OCI-LY1 (cell line): ENCODE results near the gene PRMT3.

Experiments
- EZH2 ChIP-seq: fragments of 200-600 bp; sonication (generic), shearing (Covaris generic); IDR thresholded peaks from 2 replicates; pipeline ENCODE4 v1.8.0; 2017; ENCODE audit warnings: borderline replicate concordance, mixed run types, mild to moderate bottlenecking, antibody characterized with exemption, low read length, moderate library complexity, mixed read lengths
- TF ChIP-seq, protein P1 (sequence below): fragments of 200-600 bp; sonication (generic), shearing (Covaris generic); IDR thresholded peaks from 2 replicates; pipeline ENCODE4 v1.5.1; 2017; ENCODE audit warnings: mild to moderate bottlenecking, antibody characterized with exemption, low read length, moderate library complexity, mixed read lengths

DNA sequence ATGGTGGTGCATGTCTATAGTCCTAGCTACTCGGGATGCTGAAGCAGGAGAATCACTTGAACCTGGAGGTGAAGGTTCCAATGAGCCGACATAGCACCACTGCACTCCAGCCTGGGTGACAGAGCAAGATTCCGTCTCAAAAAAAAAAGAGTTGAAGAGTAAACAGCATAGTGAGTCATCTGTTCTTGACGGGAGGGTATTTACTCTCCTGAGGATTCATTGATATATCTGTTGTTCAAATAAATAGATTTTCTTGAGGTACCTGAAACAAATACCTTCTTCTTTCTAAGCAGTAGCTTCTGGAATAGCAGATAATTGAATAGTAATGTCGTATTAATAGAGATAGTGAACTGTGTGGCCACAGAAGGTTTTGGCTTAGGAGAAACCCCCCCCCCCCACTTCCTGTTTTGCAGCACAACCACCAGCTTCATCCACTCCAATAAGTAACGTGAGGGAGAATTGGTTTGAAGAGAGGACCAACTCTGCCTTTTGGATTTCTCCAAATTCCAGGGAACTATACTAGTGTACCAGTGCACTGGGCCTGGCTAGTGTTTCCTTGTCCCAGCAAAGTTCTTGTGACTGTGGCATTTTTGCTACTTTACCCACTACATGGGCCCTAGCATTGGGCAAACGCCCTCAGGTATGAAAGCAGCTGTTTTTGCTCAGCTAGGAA lies 90.0 kb downstream of the PRMT3 start:
- TF ChIP-seq, protein P1, sequence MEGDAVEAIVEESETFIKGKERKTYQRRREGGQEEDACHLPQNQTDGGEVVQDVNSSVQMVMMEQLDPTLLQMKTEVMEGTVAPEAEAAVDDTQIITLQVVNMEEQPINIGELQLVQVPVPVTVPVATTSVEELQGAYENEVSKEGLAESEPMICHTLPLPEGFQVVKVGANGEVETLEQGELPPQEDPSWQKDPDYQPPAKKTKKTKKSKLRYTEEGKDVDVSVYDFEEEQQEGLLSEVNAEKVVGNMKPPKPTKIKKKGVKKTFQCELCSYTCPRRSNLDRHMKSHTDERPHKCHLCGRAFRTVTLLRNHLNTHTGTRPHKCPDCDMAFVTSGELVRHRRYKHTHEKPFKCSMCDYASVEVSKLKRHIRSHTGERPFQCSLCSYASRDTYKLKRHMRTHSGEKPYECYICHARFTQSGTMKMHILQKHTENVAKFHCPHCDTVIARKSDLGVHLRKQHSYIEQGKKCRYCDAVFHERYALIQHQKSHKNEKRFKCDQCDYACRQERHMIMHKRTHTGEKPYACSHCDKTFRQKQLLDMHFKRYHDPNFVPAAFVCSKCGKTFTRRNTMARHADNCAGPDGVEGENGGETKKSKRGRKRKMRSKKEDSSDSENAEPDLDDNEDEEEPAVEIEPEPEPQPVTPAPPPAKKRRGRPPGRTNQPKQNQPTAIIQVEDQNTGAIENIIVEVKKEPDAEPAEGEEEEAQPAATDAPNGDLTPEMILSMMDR: no peak
- no peak for TF ChIP-seq EZH2
